Stimulated activated CD8-positive, alpha-beta memory T cell treated with anti-CD3 and anti-CD28 coated beads, Interleukin-7, amount 100 ng/mL, for 1 hour (primary cell): Measurements from ENCODE around the gene CTXN1.
"Not testable (repeated sequence)": the region's sequence is repeated elsewhere in the genome, so short reads cannot be mapped to it uniquely, and the experiment has no call there.

Experiments used
- DNase-seq, 2 donors: peaks; one replicate each; pipeline ENCODE4 v3.0.0-alpha.2; 2020; ENCODE audit warnings: low read depth in 2 of 2

CTXN1 gene

GRCh38 chr19:7944177-7944761, 18.3 kb upstream of the CTXN1 start:
- peak; percentile 72 for DNase-seq

GRCh38 chr19:7943444-7944176, 17.7 kb upstream of the CTXN1 start, which contains the start of gene TIMM44:
Gene TIMM44, minus strand, starts transcription at chr19:7943666. Its CDS starts 15 bp downstream, at chr19:7943651.
- DNase-seq: peak; percentile 95

- DNase-seq: no peak
These were observed 17.1 kb upstream of the CTXN1 start for GRCh38 chr19:7942981-7943443.

- no peak for DNase-seq
These were observed 16.1 kb upstream of the CTXN1 start for GRCh38 chr19:7941895-7942596.

GRCh38 chr19:7940841-7941240, 14.9 kb upstream of the CTXN1 start:
- no peak for DNase-seq

- DNase-seq: no peak
These were observed 8.8 kb upstream of the CTXN1 start for GRCh38 chr19:7934766-7935165.

- no peak for DNase-seq
These were observed 8.1 kb upstream of the CTXN1 start for GRCh38 chr19:7933828-7934725.

GRCh38 chr19:7933411-7933810, 7.5 kb upstream of the CTXN1 start:
- no peak for DNase-seq

GRCh38 chr19:7932930-7933300, 7.0 kb upstream of the CTXN1 start:
- DNase-seq: no peak

- DNase-seq: no peak
These were observed 6.5 kb upstream of the CTXN1 start for GRCh38 chr19:7932276-7932929.

- no peak for DNase-seq
These were observed 5.5 kb upstream of the CTXN1 start for GRCh38 chr19:7931221-7932061.

- DNase-seq: no peak
These were observed 4.8 kb upstream of the CTXN1 start for GRCh38 chr19:7930765-7931164.

GRCh38 chr19:7930030-7930429, 4.1 kb upstream of the CTXN1 start:
- DNase-seq: not testable (repeated sequence)

- peak; percentile 41 to 54 for DNase-seq
These were observed 3.1 kb upstream of the CTXN1 start for GRCh38 chr19:7928741-7929701.

- no peak for DNase-seq
These were observed 2.4 kb upstream of the CTXN1 start for GRCh38 chr19:7928334-7928706.

- DNase-seq: no peak
These were observed 1.8 kb upstream of the CTXN1 start for GRCh38 chr19:7927605-7928333.

- DNase-seq: no peak
These were observed 1.0 kb upstream of the CTXN1 start for GRCh38 chr19:7926727-7927604.
